ENCODE data around the gene RENBP.

DNA sequence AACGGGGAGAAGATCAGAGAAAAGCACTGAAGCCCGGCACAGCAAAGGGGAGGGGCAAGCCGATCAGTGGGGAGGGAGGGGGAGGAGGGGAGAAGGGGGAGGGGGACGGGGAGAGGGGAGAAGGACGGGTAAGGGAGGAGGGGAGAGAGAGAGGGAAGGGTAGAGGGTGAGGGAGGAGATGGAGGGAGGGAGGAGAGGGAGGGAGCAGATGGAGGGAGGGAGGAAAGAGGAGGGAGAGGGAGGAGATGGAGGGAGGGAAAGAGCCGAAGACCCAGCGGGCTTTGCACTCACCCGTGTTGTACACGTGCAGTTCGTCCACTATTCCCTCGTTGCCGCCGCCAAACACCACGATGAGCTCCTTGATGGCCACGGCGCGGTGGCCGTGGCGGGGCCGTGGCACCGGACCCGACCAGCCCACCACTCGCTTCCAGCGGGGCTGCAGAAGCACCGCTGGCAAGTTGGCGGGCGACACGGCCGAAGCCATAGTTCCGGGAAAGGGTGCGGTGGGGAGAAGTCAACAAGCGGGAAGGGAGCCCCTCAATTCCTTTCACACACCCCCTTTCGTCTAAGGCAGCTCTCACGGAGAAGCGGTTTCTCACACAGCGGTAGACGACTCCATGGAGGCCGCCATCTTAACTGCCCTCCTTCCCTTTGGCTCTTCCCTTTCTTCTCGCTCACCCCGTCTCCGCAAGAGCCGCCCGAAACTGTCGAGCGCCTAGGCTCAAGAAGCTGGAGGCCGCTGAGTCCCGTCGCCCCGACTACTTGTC is 26.1 kb upstream of the RENBP start:
- TF ChIP-seq, protein P1, sequence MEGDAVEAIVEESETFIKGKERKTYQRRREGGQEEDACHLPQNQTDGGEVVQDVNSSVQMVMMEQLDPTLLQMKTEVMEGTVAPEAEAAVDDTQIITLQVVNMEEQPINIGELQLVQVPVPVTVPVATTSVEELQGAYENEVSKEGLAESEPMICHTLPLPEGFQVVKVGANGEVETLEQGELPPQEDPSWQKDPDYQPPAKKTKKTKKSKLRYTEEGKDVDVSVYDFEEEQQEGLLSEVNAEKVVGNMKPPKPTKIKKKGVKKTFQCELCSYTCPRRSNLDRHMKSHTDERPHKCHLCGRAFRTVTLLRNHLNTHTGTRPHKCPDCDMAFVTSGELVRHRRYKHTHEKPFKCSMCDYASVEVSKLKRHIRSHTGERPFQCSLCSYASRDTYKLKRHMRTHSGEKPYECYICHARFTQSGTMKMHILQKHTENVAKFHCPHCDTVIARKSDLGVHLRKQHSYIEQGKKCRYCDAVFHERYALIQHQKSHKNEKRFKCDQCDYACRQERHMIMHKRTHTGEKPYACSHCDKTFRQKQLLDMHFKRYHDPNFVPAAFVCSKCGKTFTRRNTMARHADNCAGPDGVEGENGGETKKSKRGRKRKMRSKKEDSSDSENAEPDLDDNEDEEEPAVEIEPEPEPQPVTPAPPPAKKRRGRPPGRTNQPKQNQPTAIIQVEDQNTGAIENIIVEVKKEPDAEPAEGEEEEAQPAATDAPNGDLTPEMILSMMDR (IDR thresholded peaks at IDR 0.05): no peak
- no peak for TF ChIP-seq POLR2A (IDR thresholded peaks at IDR 0.05)
